ES-I3 (cell line): ENCODE data around the gene UTS2B.

Experiments used
- H3K36me3 ChIP-seq: 2 replicates; pipeline ENCODE4 v1.6.1; 2013; ENCODE audit warnings: mild to moderate bottlenecking, low read length, control low read depth, moderate library complexity; ENCODE audit not compliant: insufficient read depth
- H3K4me1 ChIP-seq: 2 replicates; pipeline ENCODE4 v1.6.1; 2013; ENCODE audit warnings: mild to moderate bottlenecking, control low read depth, low read length; ENCODE audit not compliant: insufficient read depth
- H3K9ac ChIP-seq: 2 replicates; pipeline ENCODE4 v1.6.1; 2013; ENCODE audit warnings: low read depth, mild to moderate bottlenecking, low read length, moderate library complexity
- H3K9me3 ChIP-seq: 2 replicates; pipeline ENCODE4 v1.6.1; 2013; ENCODE audit warnings: mild to moderate bottlenecking, low read length, moderate library complexity; ENCODE audit not compliant: control insufficient read depth, insufficient read depth

The UTS2B gene

GRCh38 chr3:191238321-191238817 lies 92.0 kb downstream of the UTS2B start:
- Histone ChIP-seq H3K4me1 (peaks cover 50% of the 10 kb centered on the region), H3K36me3 (no peaks in the 10 kb centered on the region), H3K9me3 (no peaks in the 10 kb centered on the region), H3K9ac (no peak overlapping the region)

- no peak overlapping the region for H3K9ac ChIP-seq
- no peaks in the 10 kb centered on the region for H3K36me3 ChIP-seq
- H3K9me3 ChIP-seq: no peaks in the 10 kb centered on the region
- H3K4me1 ChIP-seq: peaks cover 50% of the 10 kb centered on the region
Observed at GRCh38 chr3:191237047-191237882, 93.1 kb downstream of the UTS2B start.

GRCh38 chr3:191236646-191237045 lies 93.7 kb downstream of the UTS2B start:
- no peak overlapping the region for H3K9ac ChIP-seq
- H3K36me3 ChIP-seq: no peaks in the 10 kb centered on the region
- peaks cover 50% of the 10 kb centered on the region for H3K4me1 ChIP-seq
- no peaks in the 10 kb centered on the region for H3K9me3 ChIP-seq

GRCh38 chr3:191235331-191236314 lies 94.7 kb downstream of the UTS2B start:
- Histone ChIP-seq H3K9me3 (no peaks in the 10 kb centered on the region), H3K4me1 (peaks cover 50% of the 10 kb centered on the region), H3K9ac (no peak overlapping the region), H3K36me3 (no peaks in the 10 kb centered on the region)

- H3K9ac ChIP-seq: no peak overlapping the region
- peaks cover 40% of the 10 kb centered on the region for H3K4me1 ChIP-seq
- no peaks in the 10 kb centered on the region for H3K9me3 ChIP-seq
- H3K36me3 ChIP-seq: no peaks in the 10 kb centered on the region
Observed at GRCh38 chr3:191234216-191234615, 96.1 kb downstream of the UTS2B start.

- Histone ChIP-seq H3K36me3 (no peaks in the 10 kb centered on the region), H3K9me3 (no peaks in the 10 kb centered on the region), H3K4me1 (no peaks in the 10 kb centered on the region), H3K9ac (no peak overlapping the region)
Observed at GRCh38 chr3:191227541-191227940, 102.8 kb downstream of the UTS2B start.

- Histone ChIP-seq H3K9ac (no peak overlapping the region), H3K36me3 (no peaks in the 10 kb centered on the region), H3K9me3 (no peaks in the 10 kb centered on the region), H3K4me1 (no peaks in the 10 kb centered on the region)
Observed at GRCh38 chr3:191221638-191222037, 108.7 kb downstream of the UTS2B start.

- 0 out of 2 replicates have a peak, but pooled peaks cover under 1% of the 10 kb centered on the region for H3K9me3 ChIP-seq
- no peaks in the 10 kb centered on the region for H3K36me3 ChIP-seq
- H3K9ac ChIP-seq: no peak overlapping the region
- H3K4me1 ChIP-seq: no peaks in the 10 kb centered on the region
Observed at GRCh38 chr3:191220908-191221307, 109.4 kb downstream of the UTS2B start.

GRCh38 chr3:191217301-191217700 lies 113.0 kb downstream of the UTS2B start:
- Histone ChIP-seq H3K36me3 (no peaks in the 10 kb centered on the region), H3K9me3 (peaks cover 7% of the 10 kb centered on the region; the same call in 1 of the 2 replicates), H3K9ac (no peak overlapping the region)

More at GRCh38 chr3:191217301-191217700, 113.0 kb downstream of the UTS2B start:
- no peaks in the 10 kb centered on the region for H3K4me1 ChIP-seq
